GM20431 (cell line): ENCODE measurements around the gene HES4.
"Not testable (repeated sequence)": the region's sequence is repeated elsewhere in the genome, so short reads cannot be mapped to it uniquely, and the experiment has no call there.

Source experiments
- in situ Hi-C: fragments of 300-500 bp; cut with MseI, MboI; formaldehyde crosslinking; loops from one replicate; pipeline ENCODE4 v1.15.0; 2020; ENCODE audit warnings: low sequenced_read_pairs; ENCODE audit not compliant: unreplicated experiment

Gene HES4

DNA sequence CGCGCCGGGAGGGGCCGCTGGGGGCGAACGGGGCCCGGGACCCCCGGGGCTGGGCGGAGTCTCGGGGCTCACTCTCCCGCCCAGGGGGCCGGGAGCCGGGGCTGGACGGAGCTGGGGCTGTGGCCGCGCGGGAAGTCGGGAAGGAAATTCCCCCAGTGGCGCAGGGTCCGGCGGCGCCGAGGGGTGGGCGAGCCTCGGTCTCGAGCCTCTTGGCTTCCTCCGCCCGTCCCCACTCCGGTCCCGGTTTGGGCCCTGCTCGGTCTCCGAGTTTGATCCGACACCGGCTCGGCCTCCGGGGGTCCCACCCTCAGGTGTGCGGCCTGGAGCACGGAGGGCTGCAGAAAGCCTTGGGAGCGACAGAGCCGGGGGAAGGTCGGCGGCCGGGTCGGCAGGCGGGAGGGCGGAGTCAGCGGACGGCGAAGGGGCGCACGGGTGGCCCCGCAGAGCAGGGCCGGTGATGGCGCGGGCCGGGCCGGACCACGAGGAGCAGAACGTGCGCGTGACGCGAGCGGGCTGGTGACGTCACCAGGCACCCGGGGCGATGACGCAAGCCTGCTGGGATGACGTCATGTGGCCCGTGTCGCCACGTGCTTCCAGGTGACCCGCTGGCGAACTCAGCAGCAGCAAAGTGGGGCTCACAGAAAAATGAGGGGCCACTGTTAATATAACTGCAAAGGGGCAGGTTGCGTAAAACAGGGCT is 610 bp upstream of the HES4 start:
- in situ Hi-C loops, result no loop called here

DNA sequence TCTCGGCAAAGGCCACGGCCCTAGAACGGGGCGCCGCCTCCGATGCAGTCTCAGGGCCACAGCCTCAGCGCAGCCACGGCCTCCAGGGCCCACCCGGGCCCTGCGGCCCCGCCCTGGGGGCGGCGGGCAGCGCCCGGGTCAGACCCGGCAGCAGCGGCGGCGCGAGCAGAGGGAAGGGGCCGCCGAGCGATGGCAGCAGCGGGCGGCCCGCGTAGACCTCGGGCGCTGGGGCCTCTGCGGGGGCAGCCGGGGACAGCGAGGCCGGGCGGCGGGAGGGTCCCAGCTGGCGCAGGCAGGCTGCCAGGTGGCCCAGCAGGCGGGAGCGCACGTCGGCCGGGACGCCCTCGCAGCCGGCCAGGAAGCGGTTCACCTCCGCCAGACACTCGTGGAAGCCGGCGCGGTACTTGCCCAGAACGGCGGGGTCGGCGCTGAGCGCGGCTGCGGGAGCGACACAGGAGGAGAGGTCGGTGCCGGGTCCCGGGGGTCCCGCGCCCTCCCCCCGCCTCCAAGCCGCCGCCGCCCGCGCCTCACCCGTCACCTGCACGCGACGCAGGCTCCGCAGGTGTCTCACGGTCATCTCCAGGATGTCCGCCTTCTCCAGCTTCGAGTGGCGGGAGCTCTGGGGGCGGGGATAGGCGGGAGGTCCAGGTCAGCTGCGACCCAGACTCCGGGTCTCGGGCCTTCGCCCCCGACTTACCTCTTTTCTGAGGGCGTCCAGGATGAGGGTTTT is 737 bp downstream of the HES4 start:
- in situ Hi-C loops, result no loop called here

- in situ Hi-C loops, result no loop called here
Observed at GRCh38 chr1:998745-998994, 1.2 kb downstream of the HES4 start.

DNA sequence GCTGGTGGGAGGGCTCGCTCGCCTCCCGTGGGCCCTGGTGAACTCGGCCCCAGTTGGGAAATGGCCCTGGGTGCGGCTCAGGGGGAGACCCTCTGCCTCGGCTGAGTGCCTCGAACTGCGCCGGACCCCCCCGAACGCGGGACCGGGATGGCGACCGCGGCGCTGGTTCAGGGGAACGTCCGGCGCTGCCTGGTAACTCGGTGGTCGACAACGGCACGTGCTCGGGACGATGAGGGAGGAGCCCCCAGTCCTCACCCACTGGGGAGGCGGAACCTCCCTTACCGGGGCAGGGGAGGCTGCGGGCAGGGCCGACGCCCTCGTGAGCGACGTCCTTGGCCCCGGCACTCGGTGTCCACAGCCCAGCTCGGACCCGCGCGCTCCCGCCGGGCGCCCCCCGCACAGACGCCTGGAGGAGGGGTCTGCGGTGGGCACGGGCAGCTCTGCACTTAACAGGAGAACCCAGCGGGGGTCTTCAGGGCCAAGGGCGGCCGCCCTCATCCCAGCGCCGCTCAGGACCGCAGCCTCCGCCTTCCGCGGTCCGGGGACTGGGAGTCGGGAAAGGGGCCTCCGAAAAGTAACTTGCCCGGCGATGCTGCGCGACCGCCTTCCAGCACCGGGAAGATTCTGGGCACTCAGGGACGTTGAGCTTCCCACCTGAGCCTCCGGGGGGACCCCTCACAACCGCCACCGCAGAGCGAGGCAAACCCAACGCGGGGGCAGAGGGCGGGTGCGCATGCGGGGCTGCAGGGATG is 1.7 kb downstream of the HES4 start:
- in situ Hi-C loops, result no loop called here

- in situ Hi-C loops, result no loop called here
Observed at GRCh38 chr1:997713-997992, 2.2 kb downstream of the HES4 start.

DNA sequence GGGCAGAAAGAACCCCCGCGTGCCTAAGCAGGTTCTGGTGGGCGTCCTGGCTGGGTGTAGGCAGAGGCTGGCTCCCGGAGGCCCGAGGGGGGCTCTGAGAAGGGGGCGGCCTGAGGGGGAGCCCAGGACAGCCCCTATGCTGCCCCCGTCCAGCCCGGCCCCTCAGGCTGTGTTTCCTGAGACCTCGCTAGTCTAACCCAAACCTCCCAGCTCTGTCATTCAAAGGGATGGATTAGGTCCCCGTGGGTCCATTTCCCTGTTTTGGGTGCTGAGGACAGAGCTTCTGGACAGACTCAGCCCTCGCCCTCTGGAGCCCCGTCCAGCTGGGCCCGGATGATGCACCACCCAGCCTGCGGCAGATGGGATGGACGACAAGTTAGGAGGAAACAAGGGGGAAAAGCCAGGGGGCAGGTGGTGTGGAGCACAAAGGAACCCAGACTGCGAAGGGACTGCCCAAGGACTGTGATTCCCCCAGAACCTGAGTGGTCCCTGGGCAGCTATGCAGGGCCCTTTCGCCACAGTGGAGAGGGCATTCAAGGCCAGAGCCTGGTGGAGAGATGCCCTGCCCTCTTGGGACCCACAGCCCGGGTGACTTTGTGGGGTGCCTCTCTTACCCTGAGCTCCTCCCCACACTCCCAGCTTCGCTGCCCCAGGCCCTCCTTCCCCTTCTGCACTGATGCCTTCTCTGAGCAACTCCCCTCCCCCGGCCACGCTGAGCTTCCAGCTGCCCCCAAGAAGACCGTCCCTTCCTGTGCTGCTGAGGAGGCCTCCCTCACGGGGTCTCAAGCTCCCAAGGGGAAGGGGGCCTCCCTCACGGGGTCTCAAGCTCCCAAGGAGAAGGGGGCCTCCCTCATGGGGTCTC is 2.8 kb downstream of the HES4 start:
- in situ Hi-C loops, result no loop called here

- in situ Hi-C loops, result no loop called here
Observed at GRCh38 chr1:995665-996633, 3.9 kb downstream of the HES4 start.

GRCh38 chr1:994546-994945 is 5.4 kb downstream of the HES4 start:
- in situ Hi-C loops, result not testable (repeated sequence)

- in situ Hi-C loops, result no loop called here
Observed at GRCh38 chr1:993379-993995, 6.4 kb downstream of the HES4 start.

DNA sequence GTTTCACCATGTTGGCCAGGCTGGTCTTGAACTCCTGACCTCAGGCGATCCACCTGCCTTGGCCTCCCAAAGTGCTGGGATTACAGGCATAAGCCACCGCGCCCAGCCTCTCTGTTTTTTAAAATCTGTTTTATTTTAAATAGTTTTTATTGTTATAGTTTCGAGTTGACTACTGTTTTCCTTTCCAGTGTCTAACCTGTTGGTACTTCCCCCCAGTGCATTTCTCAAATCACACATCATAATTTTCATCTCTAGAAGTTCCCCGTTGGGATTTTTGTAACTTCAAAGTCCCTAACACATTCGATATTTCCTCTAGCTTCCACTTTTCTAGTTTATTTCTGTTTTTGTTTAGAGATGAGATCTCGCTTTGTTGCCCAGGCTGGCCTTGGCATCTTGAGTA is 7.5 kb downstream of the HES4 start:
- in situ Hi-C loops, result no loop called here

- in situ Hi-C loops, result no loop called here
Observed at GRCh38 chr1:991895-992294, 8.0 kb downstream of the HES4 start.

DNA sequence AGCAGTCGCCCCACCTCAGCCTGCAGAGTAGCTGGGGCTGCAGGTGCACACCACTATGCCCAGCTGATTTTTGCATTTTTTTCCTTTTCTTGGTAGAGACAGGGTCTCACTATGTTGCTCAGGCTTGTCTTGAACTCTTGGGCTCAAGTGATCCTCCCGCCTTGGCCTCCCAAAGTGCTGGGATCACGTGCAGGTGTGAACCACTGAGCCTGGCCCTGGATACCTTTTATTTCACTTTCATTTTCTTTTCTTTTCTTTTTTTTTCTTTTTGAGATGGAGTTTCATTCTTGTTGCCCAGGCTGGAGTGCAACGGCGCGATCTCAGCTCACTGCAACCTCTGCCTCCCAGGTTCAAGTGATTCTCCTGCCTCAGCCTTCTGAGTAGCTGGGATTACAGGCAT is 8.6 kb downstream of the HES4 start:
- in situ Hi-C loops, result not testable (repeated sequence)

GRCh38 chr1:988061-988460 is 11.8 kb downstream of the HES4 start:
- in situ Hi-C loops, result not testable (repeated sequence)

DNA sequence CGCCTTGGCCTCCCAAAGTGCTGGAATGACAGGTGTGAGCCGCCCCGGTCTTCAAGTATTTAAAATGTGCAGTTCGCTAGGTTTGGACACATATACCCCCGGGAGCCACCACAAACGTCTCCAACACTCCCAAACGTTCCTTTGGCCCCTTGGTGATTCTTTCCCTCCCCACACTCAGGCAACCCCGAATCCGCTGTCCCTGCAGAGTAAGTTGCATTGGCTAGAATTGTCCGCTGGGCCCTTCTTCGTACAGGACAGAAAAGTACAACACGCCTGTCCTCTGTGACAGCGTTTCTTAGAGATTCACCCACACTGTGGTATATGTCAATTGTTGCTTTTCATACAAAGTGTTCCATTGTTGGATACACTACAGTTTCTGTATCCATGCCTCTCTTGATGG is 14.8 kb downstream of the HES4 start:
- in situ Hi-C loops, result no loop called here

GRCh38 chr1:984476-984814 is 15.5 kb downstream of the HES4 start:
- in situ Hi-C loops, result no loop called here

DNA sequence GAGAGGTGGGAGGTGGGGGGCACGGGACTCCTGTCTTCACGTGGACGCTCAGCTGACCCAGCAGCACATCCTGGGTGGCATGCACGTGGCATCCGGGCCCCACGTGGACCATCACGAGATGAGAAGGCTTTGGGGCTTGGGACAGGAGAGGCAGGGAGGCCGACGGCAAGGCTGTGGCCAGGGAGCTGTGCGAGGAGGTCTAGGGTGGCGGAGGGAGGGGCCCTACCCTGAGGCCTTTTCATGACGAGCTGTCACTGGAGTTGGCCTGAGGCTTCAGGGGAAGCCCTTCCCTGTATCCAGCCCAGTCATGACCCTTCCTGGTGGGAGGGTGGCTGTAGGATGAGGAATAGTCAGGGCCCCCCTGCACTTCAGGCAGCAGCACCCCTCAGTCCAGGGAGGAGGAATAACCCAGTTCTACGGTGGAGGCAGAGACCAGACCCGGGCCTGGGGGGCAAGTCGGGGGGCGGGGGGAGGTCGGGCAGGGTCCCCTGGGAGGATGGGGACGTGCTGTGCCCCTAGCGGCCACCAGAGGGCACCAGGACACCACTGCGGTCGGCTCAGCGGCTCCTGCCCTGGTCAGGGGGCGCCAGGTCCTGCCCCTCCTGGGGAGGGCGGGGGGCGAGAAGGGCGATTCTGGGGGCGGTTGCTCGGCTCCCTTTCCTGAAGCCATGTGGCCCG is 16.0 kb downstream of the HES4 start:
- in situ Hi-C loops, result no loop called here

DNA sequence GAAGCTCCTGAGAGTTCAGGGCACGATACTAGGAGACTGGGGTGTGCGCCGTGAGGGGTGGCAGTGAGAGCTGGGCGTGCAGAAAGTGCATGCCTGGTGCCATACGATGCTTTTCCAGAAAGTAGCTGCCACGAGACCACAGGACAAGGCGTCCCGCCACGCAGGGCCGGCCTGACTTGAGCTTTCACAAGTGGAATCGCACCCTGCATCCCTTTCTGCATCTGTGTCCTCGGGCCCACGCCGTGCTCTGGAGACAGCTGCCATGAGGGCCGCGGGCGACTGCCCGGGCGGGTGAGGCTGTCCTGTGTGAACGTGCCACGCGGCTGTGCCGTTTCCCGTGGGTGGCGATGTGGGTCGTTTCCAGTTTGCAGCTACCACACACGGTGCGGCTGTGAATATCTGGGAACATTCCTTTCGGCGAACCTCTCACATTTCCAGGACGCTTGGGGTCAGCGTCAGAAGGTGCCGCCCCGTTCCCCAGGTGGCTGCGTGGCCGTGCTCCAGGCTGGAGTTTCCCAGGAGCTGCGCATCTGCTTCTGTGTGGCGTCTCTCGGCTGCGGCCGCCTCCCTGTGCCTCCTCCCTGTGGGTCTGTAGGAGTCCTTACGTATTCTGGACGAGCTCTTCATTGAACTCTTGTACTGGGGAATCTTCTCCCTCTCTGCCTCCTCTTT is 17.0 kb downstream of the HES4 start:
- in situ Hi-C loops, result no loop called here

- in situ Hi-C loops, result no loop called here
Observed at GRCh38 chr1:981955-982558, 17.8 kb downstream of the HES4 start, which contains the start of gene PERM1. PERM1 (minus strand) TSS chr1:982093; CDS start chr1:981029, 1,064 bp downstream.
